ENCODE measurements around the gene WWOX. TPM values are rescaled to one million over a fixed set of nuclear protein-coding genes. Genes with fewer than 3 reads are reported as not detected.

WWOX gene
- total RNA-seq, 1 experiment from 2014 or later: 15.6 TPM

DNA sequence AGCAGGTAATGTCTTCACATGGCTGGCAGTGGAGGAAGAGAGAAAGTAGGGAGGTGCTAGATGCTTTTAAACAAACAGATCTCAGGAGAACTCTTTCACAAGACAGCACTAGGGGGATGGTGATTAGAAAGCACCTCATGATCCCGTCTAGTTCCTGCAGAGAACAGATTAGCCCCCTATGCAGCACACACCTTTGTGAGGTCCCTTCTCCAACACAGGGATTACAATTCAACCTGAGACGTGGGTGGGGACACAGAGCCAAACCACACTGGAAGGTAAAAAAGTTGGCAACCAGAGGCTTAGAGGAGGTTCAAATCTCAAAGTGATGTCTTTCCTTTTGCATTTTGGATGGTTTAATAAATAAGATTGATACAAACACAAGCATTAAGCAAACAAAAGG is 394.7 kb downstream of the WWOX start:
- Histone ChIP-seq H3K4ac (ENCODE audit: low read depth, low read length) (no peak overlapping the region), H3K27ac (ENCODE audit: insufficient read length, low read depth, low read length) (no peak overlapping the region), H3K9ac (ENCODE audit: extremely low read depth, insufficient read length, low read length) (no peak overlapping the region), H3K4me2 (ENCODE audit: insufficient read depth, insufficient read length, low read length) (no peak overlapping the region), H2BK5ac (ENCODE audit: insufficient read length, low read length) (no peak overlapping the region), H4K20me1 (ENCODE audit: control insufficient read depth, insufficient read depth, insufficient read length) (no peaks in the 10 kb centered on the region), H3K23me2 (ENCODE audit: insufficient read length, low read depth, low read length, poor library complexity, severe bottlenecking) (no peaks in the 10 kb centered on the region), H4K91ac (ENCODE audit: insufficient read length, low read depth, low read length) (no peak overlapping the region), H3K23ac (ENCODE audit: insufficient read length, low read depth, low read length) (no peak overlapping the region), H2BK12ac (ENCODE audit: insufficient read length, low read depth, low read length) (no peak overlapping the region), H2AK5ac (ENCODE audit: insufficient read length, low read length) (no peak overlapping the region), H3K18ac (ENCODE audit: insufficient read length, low read depth, low read length) (no peak overlapping the region), H3K14ac (ENCODE audit: insufficient read depth, low read length) (no peak overlapping the region), H3T11ph (ENCODE audit: low read length) (no peak overlapping the region), H3K4me1 (ENCODE audit: insufficient read depth, low read length) (0 out of 2 replicates have a peak, but pooled peaks cover 2% of the 10 kb centered on the region), H2BK20ac (ENCODE audit: low read depth, low read length, poor library complexity, severe bottlenecking) (no peak overlapping the region), H2BK120ac (ENCODE audit: low read depth, low read length, poor library complexity, severe bottlenecking) (no peak overlapping the region), H3K79me2 (ENCODE audit: insufficient read depth, low read length) (no peaks in the 10 kb centered on the region), H4K5ac (ENCODE audit: insufficient read length, low read depth, low read length) (no peak overlapping the region), H3K27me3 (ENCODE audit: insufficient read depth, low read length) (no peaks in the 10 kb centered on the region), H2AFZ (ENCODE audit: low read length) (no peak overlapping the region), H3K79me1 (ENCODE audit: insufficient read depth, low read depth, low read length, poor library complexity, severe bottlenecking) (no peaks in the 10 kb centered on the region), H2BK15ac (ENCODE audit: low read depth, low read length) (no peak overlapping the region), H3K56ac (ENCODE audit: insufficient read length, low read depth, low read length) (no peak overlapping the region), H4K8ac (replicated peaks; ENCODE audit: insufficient read length, low read depth, low read length) (no peak overlapping the region), H3K9me3 (ENCODE audit: control insufficient read depth, low read depth, low read length) (no peaks in the 10 kb centered on the region)
- no peaks in the 10 kb centered on the region for H3K9me3 Mint-ChIP-seq
- no peak for TF ChIP-seq CTCF (conservative IDR thresholded peaks at IDR 0.05)
- H3K27me3 Mint-ChIP-seq (ENCODE audit: low read depth): no peaks in the 10 kb centered on the region
- no peak for DNase-seq
- WGBS (ENCODE audit: extremely low coverage, insufficient read length, low lambda C conversion rate): no CpG with 5 or more reads among the region's 2 CpGs
- no peak overlapping the region for H3K4me3 Mint-ChIP-seq
- no peaks in the 10 kb centered on the region; a peak in 1 of 7 replicates for H3K36me3 Mint-ChIP-seq (ENCODE audit: insufficient read depth in 1 of 3, low read depth in 3 of 3)
- H3K27ac Mint-ChIP-seq: peak overlapping the region in 2 of 3 experiments; percentile 72 to 86; a peak in 4 of 7 replicates
- peaks cover 10 to 13% of the 10 kb centered on the region in 2 experiments for H3K4me1 Mint-ChIP-seq
